Measurements from ENCODE around the gene CREBL2.
"Not testable (repeated sequence)": the region's sequence is repeated elsewhere in the genome, so short reads cannot be mapped to it uniquely, and the experiment has no call there.

CREBL2 gene, protein sequence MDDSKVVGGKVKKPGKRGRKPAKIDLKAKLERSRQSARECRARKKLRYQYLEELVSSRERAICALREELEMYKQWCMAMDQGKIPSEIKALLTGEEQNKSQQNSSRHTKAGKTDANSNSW

DNA sequence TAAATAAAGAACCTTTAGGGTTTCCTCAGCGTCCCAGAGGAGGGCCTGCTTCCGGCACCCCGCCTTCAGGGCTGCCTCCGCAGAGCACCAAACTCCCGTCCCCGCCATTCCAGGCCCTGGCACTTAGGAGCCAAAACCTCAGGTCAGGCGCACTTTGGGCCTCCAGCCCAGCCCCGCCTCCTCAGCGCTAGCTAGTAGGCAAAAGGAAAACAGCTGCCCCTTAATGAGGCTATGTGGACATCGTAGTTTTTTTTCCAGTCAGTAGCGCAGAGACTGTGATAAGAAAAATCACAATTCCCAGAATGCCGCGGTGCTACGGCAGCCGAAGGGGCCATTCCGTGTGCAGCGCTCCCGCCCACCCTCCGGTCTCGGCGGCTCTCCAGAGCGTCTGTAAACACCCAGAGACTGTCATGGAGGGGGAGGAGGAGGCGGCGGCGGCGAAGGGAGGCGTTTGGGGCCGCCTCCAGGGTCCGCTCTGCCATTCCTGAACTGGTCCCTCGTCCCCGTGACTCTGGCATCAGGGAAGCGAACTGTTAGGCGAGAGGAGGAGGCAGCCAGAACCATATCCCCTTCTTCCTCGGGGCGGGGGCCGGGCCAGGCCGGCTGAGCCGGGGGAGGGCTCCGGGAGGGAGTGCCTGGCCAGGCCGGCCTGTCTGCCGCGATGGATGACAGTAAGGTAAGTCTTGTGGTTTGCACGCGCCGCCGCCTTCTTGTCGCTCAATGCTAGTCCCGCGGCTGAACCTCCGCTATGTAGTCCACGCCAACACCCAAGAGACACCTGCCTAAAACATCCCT, at the start of gene CREBL2:
CREBL2 (plus strand) TSS at position 365 of the 795 bp plus-strand sequence; CDS start at position 662, 297 bp downstream.
- DNase-seq, result peak; percentile 97

DNA sequence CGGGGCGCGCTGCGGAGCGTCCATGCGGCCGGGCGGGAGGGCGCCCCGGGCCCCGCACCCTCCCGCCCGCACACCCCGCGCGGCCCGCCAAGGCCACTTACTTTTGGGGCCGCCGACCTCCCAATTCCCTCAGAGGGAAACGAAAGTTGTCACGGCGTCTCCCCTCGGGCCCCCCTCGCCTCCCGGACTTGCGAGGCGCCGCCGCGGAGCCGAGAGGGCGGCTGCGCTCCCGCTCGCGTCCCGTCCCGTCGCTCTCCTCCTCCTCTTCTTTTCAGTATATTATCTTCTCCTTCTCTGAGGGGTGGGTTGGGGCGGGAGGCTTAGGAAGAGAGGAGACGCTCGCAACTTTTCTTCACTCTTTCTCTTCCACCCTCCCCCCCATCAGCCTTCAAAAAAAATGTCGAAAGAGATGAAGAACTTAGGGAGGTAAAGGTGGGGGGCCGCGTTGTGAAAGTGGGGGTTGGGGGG, 49.6 kb upstream of the CREBL2 start:
- peak; percentile 25 for DNase-seq

DNA sequence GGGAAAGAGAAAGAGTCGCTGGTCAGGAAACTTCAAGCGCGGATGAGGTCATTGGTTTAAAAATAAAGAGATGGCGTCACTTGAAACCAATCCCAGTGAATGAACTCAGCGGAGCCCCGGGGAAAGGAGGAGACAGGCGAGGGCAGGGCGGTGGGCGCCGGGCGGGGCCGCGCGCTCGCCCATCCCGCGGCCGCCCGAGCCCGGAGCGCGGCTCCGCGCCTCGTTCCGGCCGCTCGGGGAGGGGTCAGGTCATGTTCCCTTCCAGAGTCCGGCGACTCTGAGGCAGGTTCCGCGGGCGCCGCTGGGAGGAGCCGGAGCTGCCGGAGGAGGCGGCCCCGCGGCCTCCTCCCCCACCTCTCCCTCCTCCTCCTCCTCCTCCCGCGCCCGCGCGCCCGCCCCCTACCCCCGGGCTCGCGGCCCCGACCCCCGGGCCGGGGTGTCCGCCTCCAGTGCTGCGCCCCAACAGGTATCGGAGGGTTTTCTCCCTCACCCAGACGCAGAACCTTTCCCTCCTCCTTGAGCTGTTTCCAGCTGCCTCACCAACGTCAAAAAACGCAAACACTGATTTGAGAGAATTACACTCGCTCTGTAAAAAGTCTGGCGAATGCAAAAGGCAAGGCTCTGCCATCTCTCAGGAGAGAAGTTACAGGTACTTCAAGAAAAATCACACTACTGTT, 49.0 kb upstream of the CREBL2 start, which contains the start of gene DUSP16:
DUSP16 (minus strand) TSS at position 279 of the 677 bp plus-strand sequence. CDS start 41,765 bp downstream, outside the sequence.
- DNase-seq, result peak; percentile 92

DNA sequence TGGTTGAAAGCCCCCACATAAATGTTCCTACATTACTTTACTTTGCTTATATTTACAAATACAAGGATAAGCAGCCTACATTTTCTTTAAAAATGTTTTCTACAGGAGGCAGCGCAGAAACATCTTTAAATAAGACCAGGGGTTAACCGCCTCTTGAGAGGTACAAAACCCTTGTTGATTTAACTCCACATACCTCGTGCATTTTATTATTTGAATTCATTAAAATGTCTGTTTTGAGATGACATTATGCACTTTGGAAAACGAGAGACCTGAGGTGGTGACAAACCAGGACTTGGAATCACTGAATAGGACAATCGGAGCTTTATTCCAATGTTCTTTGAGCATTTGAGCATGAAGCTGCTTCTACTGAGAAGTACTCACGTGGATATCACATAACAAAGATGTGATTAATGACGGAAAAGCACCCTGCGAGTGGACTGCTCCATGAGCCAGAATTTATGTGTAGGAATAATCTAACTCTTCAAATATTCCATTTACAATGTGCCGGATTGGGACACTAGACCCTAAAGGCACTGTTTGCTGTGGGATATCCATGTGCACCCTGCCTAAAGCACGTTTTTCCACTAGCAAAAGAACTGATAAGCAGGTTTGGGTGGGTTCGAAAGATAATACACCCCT, 48.3 kb upstream of the CREBL2 start:
- DNase-seq, result peak; percentile 11

DNA sequence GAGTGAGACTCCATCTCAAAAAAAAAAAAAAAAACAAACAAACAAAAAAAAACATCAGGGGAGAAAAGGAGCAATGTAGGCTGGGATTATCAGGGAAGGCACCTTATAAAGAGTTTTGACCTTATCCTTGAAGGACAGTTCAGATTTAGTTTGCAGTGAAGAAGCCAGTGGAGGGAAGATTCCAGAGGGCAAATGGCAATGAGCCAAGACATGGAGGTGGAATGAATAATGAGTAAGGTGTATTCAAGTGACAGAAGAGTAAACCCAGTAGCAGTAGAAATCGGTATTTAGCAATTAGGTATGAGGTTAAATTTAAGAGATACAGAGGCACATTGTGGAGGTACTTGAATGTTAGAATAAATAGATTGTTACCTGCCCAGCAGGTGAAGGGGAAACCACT, 46.8 kb upstream of the CREBL2 start:
- DNase-seq, result no peak

DNA sequence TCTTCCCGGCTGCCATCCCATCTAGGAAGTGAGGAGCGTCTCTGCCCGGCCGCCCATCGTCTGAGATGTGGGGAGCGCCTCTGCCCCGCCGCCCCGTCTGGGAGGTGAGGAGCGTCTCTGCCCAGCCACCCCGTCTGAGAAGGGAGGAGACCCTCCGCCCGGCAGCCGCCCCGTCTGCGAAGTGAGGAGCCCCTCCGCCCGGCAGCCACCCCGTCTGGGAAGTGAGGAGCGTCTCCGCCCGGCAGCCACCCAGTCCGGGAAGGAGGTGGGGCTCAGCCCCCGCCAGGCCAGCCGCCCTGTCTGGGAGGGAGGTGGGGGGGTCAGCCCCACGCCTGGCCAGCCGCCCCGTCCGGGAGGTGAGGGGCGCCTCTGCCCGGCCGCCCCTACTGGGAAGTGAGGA, 45.7 kb upstream of the CREBL2 start:
- not testable (repeated sequence) for DNase-seq

DNA sequence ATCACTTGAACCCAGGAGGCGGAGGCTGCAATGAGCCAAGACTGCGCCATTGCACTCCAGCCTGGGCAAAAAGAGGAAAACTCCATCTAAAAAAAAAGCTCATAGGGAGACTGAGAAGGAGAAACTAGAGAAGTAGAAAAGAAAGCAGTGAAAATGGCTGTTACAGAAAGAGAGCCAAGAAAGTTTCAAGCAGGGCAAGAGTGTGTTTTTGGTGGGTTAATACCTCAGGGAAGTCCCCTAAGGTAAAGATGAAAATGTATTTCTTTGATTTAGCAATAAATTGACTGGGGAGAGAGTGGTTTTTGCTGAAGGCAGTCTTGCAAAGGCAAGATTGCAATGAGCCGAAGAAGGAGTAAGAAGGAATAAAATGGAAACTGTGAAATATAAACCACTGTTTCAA, 39.0 kb upstream of the CREBL2 start:
- no peak for DNase-seq

DNA sequence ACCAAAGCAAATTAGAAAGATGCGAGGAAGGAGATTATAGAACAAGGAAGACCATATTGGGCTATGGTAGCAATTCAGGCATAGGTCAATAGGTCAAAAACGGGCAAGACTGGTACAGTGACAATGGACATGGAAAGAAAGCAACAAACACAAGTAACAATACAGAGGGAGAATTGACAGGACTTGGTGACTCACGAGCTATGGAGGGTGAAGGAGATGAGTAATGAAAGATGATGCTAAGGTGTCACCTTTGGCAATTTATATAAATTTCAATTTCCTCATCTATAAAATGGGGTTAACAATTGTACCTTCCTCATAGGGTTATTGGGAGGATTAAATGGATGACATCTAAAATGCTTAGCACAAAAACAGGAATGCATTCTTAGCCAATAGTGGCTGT, 33.9 kb upstream of the CREBL2 start:
- no peak for DNase-seq

DNA sequence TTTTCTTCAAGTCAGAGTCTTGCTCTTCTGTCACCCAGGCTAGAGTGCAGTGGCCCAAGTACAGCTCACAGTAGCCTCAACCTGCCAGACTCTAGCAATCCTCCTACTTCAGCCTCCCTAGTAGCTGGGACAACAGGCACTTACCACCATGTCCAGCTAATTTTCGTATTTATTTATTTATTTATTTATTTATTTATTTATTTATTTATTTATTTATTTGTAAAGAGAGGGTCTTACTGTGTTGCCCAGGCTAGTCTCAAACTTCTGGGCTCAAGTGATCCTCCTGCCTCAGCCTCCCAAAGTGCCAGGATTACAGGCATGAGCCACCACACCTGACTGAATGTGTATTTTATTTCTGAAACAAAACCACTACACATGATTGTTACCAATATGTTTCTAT, 31.0 kb upstream of the CREBL2 start:
- DNase-seq, result not testable (repeated sequence)

DNA sequence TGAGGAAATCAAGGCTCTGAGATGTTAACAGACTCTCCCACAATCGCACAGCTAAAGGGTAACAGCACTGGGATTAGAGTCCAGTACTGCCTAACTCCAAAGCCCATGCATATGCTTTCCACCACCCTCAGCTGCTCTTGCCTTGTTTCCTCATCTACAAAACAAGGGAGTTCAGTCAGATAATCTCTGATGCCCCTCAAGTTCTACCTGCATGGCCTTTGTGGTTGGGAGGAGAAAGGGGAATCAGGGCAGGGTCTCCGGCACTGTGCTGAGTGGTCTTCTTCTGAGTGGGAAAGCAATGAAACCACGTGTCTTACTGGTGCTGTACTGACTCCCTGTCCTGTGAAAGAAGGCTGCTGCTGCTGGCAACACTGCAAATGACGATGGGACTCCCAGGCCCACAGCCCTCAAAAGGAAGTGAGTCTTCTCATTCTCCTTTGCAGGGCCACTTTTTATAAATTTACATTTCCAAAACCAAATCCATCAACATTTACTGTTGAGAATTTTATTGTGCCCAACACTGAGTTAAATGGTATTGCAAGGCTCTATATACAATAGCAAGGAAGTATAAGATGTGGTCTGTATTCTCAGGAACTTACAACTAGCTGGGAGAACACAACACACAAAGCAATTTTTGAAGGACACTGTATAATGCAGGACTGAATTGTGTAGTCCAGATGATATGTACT, 29.3 kb upstream of the CREBL2 start:
- DNase-seq, result no peak

DNA sequence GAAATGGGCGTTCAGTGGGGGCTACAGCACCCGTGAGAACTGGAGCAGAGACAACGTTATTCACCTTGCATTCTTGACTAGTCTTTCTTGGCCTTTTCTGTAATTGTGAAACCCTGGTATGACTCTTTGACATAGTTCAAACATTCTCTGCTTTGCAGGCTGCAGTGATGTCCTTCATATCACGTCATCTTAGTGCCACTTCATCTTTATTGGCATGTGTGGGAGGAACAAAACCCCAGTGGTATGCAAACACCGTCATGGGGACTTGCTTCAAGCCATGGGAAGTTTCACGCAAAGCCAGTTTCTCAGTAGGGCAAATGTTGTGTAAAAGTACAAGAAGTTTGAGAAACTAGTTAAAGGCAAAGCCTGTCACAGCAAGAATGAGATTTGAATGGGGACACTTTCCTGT, 28.8 kb upstream of the CREBL2 start:
- DNase-seq, result no peak

DNA sequence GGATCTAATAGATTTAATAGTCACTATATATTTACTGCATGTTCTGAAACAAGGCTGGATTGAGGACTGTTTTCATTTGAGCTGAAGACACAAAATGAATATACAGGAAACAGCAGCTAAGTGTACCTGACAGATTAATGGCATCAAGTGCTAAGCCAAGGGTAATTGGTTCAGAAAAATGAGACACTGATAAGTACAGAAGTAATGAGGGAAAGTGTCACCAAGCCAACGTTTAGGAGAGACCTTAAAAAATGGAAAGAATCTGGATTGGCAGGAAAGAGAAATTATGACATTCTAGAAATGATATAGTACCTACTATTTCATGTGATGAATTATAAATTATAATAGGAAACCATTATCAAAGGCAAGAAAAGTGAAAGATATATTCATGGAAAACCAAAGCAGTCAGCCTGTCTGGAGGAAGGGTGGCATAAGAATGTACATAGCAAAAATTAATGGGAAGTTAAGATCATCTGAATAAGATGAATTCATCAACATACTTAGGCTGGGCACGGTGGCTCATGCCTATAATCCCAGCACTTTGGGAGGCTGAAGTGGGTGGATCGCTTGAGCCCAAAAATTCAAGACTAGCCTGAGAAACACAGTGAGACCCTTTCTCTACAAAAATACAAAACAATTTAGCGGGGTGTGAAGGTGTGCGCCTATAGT, 28.0 kb upstream of the CREBL2 start:
- no peak for DNase-seq

DNA sequence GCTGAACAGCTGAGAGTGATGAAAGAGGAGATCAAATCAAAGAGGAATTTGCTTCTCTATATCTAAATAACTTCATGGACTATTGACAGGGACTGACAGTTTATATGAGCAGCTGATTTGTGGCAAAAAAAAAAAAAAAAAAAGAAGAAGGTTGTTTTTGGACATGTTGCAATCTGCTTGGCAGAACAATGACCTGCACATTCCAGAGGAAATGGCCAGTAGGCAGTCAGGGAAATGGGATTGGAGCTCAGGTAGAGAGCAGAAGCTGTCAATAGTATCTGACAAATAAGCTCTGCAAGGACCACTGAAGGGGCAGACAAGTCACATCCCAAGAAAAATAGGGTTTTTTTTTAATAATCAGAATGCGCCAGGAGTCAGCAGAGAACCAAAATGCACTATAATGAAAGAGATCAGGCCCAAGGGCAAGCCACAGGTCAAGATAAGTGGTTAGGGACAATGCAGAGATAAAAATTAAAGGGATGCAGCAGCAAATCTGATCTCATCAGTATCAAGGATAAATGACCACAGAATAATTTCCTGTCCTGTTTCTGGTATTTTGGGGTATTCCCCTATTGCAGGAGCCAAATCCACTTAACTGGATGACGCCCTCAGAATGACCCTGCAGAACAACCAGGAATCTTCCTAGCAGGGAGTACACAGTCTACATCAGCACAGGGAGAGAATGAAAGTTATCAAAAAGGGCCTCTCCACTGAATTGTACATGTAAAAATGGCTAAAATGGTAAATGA, 26.4 kb upstream of the CREBL2 start:
- DNase-seq, result no peak

DNA sequence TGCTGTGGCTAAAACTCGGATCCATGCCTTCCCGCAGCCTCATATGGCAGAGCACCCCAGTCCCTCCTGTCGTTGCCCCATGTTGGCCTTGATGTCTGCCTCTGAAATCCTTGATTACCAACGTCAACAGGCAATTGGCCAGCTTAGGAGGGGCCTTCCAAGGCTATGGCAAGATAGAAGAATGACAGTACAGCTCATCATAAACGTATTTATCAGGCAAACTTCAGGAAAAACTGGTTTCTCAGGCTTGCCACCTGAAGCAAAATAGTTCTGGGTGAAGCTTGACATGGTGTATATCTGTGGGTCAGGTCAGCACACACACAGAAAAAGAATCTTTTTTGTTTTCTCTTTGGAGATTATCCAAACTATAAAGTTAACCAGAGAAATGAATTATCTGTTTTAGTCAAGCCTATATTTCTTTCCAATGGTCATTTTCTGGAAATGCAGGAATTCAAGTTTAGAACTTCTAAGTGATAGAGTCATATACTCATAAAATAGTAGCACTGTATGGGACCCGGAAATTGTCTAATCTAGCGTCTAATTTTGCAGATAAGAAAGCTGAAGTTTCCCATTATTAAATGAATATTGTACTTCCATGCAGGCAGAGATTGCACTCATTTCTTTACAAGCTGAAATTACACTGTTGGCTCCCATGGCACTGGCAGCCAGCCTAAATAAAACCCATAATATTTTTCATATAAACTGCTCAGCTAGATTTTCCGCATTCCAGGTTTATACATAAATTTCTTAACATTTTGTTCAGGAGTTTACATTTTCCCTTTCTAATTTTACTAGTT, 24.6 kb upstream of the CREBL2 start:
- no peak for DNase-seq

DNA sequence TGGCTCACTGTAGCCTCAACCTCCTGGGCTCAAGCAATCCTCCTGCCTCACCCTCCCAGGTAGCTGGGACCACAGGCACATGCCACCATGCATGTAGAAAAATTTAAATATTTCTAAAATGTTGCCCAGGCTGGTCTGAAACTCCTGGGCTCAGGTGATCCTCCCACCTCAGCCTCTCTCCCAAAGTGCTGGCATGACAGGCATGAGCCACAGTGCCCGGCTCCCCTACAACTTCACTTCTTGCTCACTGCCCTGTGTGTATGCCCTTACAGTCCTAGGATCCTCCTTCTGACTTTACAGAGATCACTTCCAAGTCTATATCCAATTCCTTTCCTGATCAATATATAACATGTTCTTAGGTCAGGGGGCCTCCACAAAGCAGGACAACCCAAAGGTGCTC, 23.8 kb upstream of the CREBL2 start:
- DNase-seq, result no peak

DNA sequence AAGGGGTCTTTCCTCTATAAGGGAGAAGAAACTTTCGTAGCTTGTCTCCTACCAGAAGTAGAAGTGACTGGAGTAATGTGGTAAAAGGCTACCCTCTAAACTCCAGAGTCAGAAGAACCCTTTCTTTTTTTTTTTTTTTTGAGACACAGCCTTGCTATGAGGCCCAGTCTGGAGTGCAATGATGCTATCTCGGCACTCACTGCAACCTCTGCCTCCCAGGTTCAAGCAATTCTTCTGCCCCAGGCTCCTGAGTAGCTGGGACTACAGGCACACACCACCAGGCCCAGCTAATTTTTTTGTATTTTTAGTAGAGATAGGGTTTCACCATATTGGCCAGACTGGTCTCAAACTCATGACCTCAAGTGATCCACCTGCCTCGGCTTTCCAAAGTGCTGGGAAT, 23.2 kb upstream of the CREBL2 start:
- DNase-seq, result not testable (repeated sequence)

DNA sequence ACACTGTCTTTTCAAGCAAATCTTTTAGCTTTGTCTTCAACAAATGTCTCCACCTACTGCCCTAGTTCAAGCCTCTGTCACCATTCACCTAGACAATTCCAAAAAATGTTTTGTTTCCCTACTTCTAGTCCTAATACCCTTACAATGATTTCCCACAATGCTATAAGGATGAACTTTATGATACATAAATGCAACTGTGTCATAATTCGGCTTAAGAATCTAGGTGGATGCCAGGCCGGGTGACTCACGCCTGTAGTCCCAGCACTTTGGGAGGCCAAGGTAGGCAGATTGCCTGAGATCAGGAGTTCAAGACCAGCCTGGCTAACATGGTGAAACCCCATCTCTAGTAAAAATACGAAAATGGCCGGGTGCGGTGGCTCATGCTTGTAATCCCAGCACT, 20.7 kb upstream of the CREBL2 start:
- no peak for DNase-seq

DNA sequence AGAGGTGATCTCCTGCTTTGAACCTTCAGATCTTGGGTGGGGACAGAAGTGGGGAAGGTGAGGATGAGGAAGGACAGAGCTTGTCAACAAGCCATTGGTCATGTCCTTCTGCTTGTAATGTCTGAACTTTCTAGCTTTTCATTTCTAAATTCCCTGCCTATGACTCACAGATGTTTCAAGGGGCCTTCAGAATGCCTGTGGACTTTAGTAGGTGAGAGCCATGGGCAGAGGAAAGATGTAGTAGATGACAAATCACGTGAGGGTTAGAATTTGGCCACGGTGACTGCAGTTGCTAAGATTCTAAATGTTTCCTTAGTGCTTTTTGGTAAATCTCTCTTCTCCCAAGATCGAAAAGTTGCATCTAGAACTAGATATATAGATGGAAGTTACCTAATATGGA, 18.7 kb upstream of the CREBL2 start:
- peak; percentile 46 for DNase-seq

DNA sequence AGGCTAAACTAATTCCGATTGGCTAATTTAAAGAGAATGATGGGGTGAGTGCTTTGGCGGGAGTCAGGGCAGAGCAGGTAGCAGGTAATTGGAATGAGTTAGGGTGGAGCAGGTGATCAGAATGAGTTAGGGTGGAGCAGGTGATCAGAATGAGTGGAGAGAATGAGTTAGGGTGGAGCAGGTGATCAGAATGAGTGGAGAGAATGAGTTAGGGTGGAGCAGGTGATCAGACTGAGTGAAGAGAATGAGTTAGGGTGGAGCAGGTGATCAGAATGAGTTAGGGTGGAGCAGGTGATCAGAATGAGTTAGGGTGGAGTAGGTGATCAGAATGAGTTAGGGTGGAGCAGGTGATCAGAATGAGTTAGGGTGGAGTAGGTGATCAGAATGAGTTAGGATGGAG, 15.7 kb upstream of the CREBL2 start:
- DNase-seq, result not testable (repeated sequence)

DNA sequence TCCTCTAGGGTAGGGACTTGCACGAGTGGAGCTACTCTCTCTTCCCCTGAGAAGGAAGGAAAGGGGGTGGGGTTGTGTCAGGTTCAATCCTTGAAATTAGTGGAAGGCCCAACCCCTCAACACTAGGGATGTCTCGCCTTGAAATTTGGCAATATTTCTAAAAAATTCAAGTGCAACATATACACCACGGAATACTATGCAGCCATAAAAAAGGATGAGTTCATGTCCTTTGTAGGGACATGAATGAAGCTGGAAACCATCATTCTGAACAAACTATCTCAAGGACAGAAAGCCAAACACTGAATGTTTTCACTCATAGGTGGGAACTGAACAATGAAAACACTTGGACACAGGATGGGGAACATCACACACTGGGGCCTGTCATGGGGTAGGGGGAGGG, 15.1 kb upstream of the CREBL2 start:
- DNase-seq, result not testable (repeated sequence)

DNA sequence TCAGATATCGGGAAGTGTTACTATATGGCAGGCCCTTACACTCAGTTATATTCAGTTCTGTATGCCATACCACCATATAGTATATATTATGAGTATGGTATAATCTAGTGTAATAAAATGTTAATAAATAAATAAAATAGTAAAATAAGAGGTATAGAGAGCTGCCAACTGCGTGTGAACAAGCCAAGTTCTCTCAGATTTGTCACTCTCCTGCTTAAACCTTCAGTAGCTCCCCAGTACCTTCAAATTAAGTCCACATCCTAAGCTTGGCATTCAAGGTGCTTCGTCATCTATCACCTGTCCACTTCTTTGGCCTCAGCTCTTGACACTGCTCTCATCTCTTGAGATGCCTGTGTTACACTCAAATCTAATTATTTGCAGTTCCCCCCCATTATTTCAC, 12.8 kb upstream of the CREBL2 start:
- DNase-seq, result no peak

Measured in HCEC 1CT (cell line).